Measurements from ENCODE around the gene TMTC2.

DNA sequence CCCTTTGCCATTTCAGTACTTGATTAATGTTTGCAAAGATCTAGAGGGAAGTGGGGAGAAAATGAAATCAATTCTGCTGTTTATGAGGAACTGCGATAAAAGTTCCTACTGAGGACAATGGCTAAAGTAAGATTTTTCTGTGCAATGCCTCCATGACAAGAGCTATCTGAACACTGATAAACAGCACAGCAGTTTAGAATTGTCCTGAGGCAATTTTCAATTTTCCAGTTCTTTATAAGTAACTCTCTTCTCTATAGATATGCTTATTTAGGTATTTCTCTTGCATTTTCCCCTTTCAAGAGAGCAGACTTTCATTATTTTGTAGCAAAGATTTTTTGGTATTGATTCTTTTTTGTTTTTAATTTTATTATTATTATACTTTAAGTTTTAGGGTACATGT is 34.6 kb upstream of the TMTC2 start:
- TF ChIP-seq GLIS1 (tag by site-specific recombination; IDR thresholded peaks at IDR 0.05) (no peak), ZNF140 (tag by site-specific recombination; IDR thresholded peaks at IDR 0.05) (no peak), KLF16 (tag by site-specific recombination; IDR thresholded peaks at IDR 0.05) (no peak), ZNF155 (tag by site-specific recombination; IDR thresholded peaks at IDR 0.05) (no peak), ZBTB1 (tag by site-specific recombination; IDR thresholded peaks at IDR 0.05) (no peak), ZNF37A (tag by site-specific recombination; IDR thresholded peaks at IDR 0.05) (no peak), ZBTB21 (tag by site-specific recombination; IDR thresholded peaks at IDR 0.05) (no peak), KLF9 (tag by site-specific recombination; IDR thresholded peaks at IDR 0.05; ENCODE audit: low read depth) (no peak), ZNF596 (tag by site-specific recombination; IDR thresholded peaks at IDR 0.05) (no peak), ZNF2 (tag by site-specific recombination; IDR thresholded peaks at IDR 0.05) (no peak), ZNF530 (tag by site-specific recombination; IDR thresholded peaks at IDR 0.05; ENCODE audit: low read depth) (no peak)
- TF ChIP-seq, protein P1, sequence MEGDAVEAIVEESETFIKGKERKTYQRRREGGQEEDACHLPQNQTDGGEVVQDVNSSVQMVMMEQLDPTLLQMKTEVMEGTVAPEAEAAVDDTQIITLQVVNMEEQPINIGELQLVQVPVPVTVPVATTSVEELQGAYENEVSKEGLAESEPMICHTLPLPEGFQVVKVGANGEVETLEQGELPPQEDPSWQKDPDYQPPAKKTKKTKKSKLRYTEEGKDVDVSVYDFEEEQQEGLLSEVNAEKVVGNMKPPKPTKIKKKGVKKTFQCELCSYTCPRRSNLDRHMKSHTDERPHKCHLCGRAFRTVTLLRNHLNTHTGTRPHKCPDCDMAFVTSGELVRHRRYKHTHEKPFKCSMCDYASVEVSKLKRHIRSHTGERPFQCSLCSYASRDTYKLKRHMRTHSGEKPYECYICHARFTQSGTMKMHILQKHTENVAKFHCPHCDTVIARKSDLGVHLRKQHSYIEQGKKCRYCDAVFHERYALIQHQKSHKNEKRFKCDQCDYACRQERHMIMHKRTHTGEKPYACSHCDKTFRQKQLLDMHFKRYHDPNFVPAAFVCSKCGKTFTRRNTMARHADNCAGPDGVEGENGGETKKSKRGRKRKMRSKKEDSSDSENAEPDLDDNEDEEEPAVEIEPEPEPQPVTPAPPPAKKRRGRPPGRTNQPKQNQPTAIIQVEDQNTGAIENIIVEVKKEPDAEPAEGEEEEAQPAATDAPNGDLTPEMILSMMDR (tag by site-specific recombination; IDR thresholded peaks at IDR 0.05): no peak
